ENCODE data around the gene SEPTIN5. TPM values are rescaled to one million over a fixed set of nuclear protein-coding genes. Genes with fewer than 3 reads are reported as not detected.

The SEPTIN5 gene
- total RNA-seq, 1 experiment from 2014 or later: 1.00 TPM

GRCh38 chr22:19753090-19753842, 39.0 kb downstream of the SEPTIN5 start:
- Histone ChIP-seq H3K36me3 (ENCODE audit: control insufficient read depth, insufficient read depth, low read length) (no peaks in the 10 kb centered on the region), H3K27me3 (replicated peaks; ENCODE audit: control insufficient read depth, insufficient read depth, low read length) (no peaks in the 10 kb centered on the region; the same call in 1 of the 2 replicates), H3K9me3 (no peaks in the 10 kb centered on the region), H3K4me1 (peaks cover 26% of the 10 kb centered on the region), H3K4me3 (ENCODE audit: low read depth, low read length) (no peak overlapping the region)
- no peak overlapping the region for H3K4me3 Mint-ChIP-seq (ENCODE audit: unreplicated experiment)
- no peaks in the 10 kb centered on the region for H3K27me3 Mint-ChIP-seq (ENCODE audit: insufficient read depth, unreplicated experiment)
- no peak overlapping the region for H3K27ac Mint-ChIP-seq (ENCODE audit: unreplicated experiment)
- intact Hi-C loops (cut with micrococcal nuclease; ENCODE audit: unreplicated experiment): loop anchor here (1.0 kb wide), 1 partner anchor 23 kb away; no protein-coding TSS in a partner anchor
- H3K36me3 Mint-ChIP-seq (ENCODE audit: insufficient read depth, unreplicated experiment): no peaks in the 10 kb centered on the region
- CTCF ChIA-PET: interaction anchor here (0.6 to 1.6 kb wide), 2 partner anchors 9 to 23 kb away, joined by 3 to 7 read pairs; no protein-coding TSS in a partner anchor
- POLR2A ChIA-PET: no interaction called here
- no peaks in the 10 kb centered on the region for H3K9me3 Mint-ChIP-seq (ENCODE audit: unreplicated experiment)
- peaks cover 6% of the 10 kb centered on the region for H3K4me1 Mint-ChIP-seq (ENCODE audit: low read depth, unreplicated experiment)
- DNase-seq: no peak
- no TSS peak for BruUV-seq (replicated peaks)
- peak in 1 of 2 experiments; percentile 22 for TF ChIP-seq CTCF (IDR thresholded peaks at IDR 0.05; ENCODE audit: insufficient read depth in 1 of 2, low read depth in 1 of 2, low read length in 1 of 2, severe bottlenecking in 1 of 2, unreplicated experiment in 1 of 2)

GRCh38 chr22:19753996-19754700, 39.8 kb downstream of the SEPTIN5 start:
- no peaks in the 10 kb centered on the region for H3K27me3 Mint-ChIP-seq (ENCODE audit: insufficient read depth, unreplicated experiment)
- ChIA-PET POLR2A (no interaction called here), CTCF (interaction anchor here (0.6 to 1.6 kb wide), 2 partner anchors 8 to 24 kb away, joined by 3 to 7 read pairs; no protein-coding TSS in a partner anchor)
- no peaks in the 10 kb centered on the region for H3K36me3 Mint-ChIP-seq (ENCODE audit: insufficient read depth, unreplicated experiment)
- Histone ChIP-seq H3K36me3 (ENCODE audit: control insufficient read depth, insufficient read depth, low read length) (no peaks in the 10 kb centered on the region), H3K4me3 (ENCODE audit: low read depth, low read length) (no peak overlapping the region), H3K4me1 (peaks cover 26% of the 10 kb centered on the region), H3K27me3 (replicated peaks; ENCODE audit: control insufficient read depth, insufficient read depth, low read length) (no peaks in the 10 kb centered on the region; the same call in 1 of the 2 replicates), H3K9me3 (no peaks in the 10 kb centered on the region)
- no peak for TF ChIP-seq CTCF (IDR thresholded peaks at IDR 0.05; ENCODE audit: insufficient read depth in 1 of 2, low read depth in 1 of 2, low read length in 1 of 2, severe bottlenecking in 1 of 2, unreplicated experiment in 1 of 2)
- DNase-seq: no peak
- no peaks in the 10 kb centered on the region for H3K9me3 Mint-ChIP-seq (ENCODE audit: unreplicated experiment)
- H3K4me1 Mint-ChIP-seq (ENCODE audit: low read depth, unreplicated experiment): peaks cover 6% of the 10 kb centered on the region
- no TSS peak for BruUV-seq (replicated peaks)
- H3K27ac Mint-ChIP-seq (ENCODE audit: unreplicated experiment): no peak overlapping the region
- H3K4me3 Mint-ChIP-seq (ENCODE audit: unreplicated experiment): no peak overlapping the region
- intact Hi-C loops (cut with micrococcal nuclease; ENCODE audit: unreplicated experiment): loop anchor here (1.0 kb wide), 1 partner anchor 24 kb away; no protein-coding TSS in a partner anchor

GRCh38 chr22:19754701-19755144, 40.4 kb downstream of the SEPTIN5 start:
- Mint-ChIP-seq H3K4me1 (ENCODE audit: low read depth, unreplicated experiment) (peaks cover 9% of the 10 kb centered on the region), H3K27me3 (ENCODE audit: insufficient read depth, unreplicated experiment) (peaks cover under 1% of the 10 kb centered on the region), H3K27ac (ENCODE audit: unreplicated experiment) (no peak overlapping the region), H3K4me3 (ENCODE audit: unreplicated experiment) (peak overlapping the region; percentile 19), H3K36me3 (ENCODE audit: insufficient read depth, unreplicated experiment) (no peaks in the 10 kb centered on the region), H3K9me3 (ENCODE audit: unreplicated experiment) (no peaks in the 10 kb centered on the region)
- H3K36me3 ChIP-seq (ENCODE audit: control insufficient read depth, insufficient read depth, low read length): no peaks in the 10 kb centered on the region
- H3K4me3 ChIP-seq (ENCODE audit: low read depth, low read length): no peak overlapping the region
- no peak for TF ChIP-seq CTCF (IDR thresholded peaks at IDR 0.05; ENCODE audit: insufficient read depth in 1 of 2, low read depth in 1 of 2, low read length in 1 of 2, severe bottlenecking in 1 of 2, unreplicated experiment in 1 of 2)
- DNase-seq: no peak
- POLR2A ChIA-PET: no interaction called here
- no peaks in the 10 kb centered on the region for H3K9me3 ChIP-seq
- H3K27me3 ChIP-seq (replicated peaks; ENCODE audit: control insufficient read depth, insufficient read depth, low read length): no peaks in the 10 kb centered on the region; the same call in 1 of the 2 replicates
- CTCF ChIA-PET: no interaction called here
- no TSS peak for BruUV-seq (replicated peaks)
- H3K4me1 ChIP-seq: peaks cover 26% of the 10 kb centered on the region
- intact Hi-C loops (cut with micrococcal nuclease; ENCODE audit: unreplicated experiment): no loop called here

All from Caco-2 (cell line).